ENCODE results near the gene SYT3. TPM values are rescaled to one million over a fixed set of nuclear protein-coding genes. Genes with fewer than 3 reads are reported as not detected.

The SYT3 gene
- total and polyA plus RNA-seq, 2 experiments from 2014 or later = 10.0 to 25.5 TPM

GRCh38 chr19:50629801-50630200 is 9.9 kb downstream of the SYT3 start (continued):
- TF ChIP-seq REST (IDR thresholded peaks at IDR 0.05; ENCODE audit: unreplicated experiment) = no peak
- TF ChIP-seq ETS1 (IDR thresholded peaks at IDR 0.05) = no peak

GRCh38 chr19:50629194-50629593 is 10.5 kb downstream of the SYT3 start:
- Mint-ChIP-seq H3K4me1 (no peaks in the 10 kb centered on the region), H3K9me3 (peaks cover 94% of the 10 kb centered on the region), H3K36me3 (ENCODE audit: low read depth) (peaks cover 42% of the 10 kb centered on the region), H3K4me3 (no peak overlapping the region), H3K27ac (no peak overlapping the region), H3K27me3 (ENCODE audit: insufficient read depth, low read depth, poor library complexity) (peaks cover 20% of the 10 kb centered on the region)
- TF ChIP-seq REST (IDR thresholded peaks at IDR 0.05; ENCODE audit: unreplicated experiment) (no peak), ZNF331 (CRISPR knock-in tag; IDR thresholded peaks at IDR 0.05; ENCODE audit: low read depth) (no peak)
- Histone ChIP-seq H3K79me2 (replicated peaks; ENCODE audit: insufficient read depth) (no peaks in the 10 kb centered on the region), H3K4me1 (ENCODE audit: insufficient read depth) (no peaks in the 10 kb centered on the region), H3K4me2 (no peak overlapping the region), H3K36me3 (ENCODE audit: insufficient read depth) (peaks cover 7% of the 10 kb centered on the region; the same call in 1 of the 2 replicates), H3K4me3 (no peak overlapping the region), H3K27ac (ENCODE audit: low read depth) (no peak overlapping the region), H2AFZ (no peak overlapping the region), H4K20me1 (replicated peaks; ENCODE audit: insufficient read depth) (no peaks in the 10 kb centered on the region), H3K27me3 (ENCODE audit: insufficient read depth) (no peaks in the 10 kb centered on the region), H3K9me2 (ENCODE audit: insufficient read depth) (no peaks in the 10 kb centered on the region), H3F3A (replicated peaks; ENCODE audit: low read depth) (no peaks in the 10 kb centered on the region)
- DNase-seq (ENCODE audit: low spot score) = no peak
- ATAC-seq = no peak

- no peak overlapping the region for H2AFZ ChIP-seq
- no peak overlapping the region for H3K27ac ChIP-seq (ENCODE audit: low read depth)
- no peak overlapping the region for H3K4me2 ChIP-seq
- Mint-ChIP-seq H3K4me1 (no peaks in the 10 kb centered on the region), H3K9me3 (peaks cover 95% of the 10 kb centered on the region), H3K27me3 (ENCODE audit: insufficient read depth, low read depth, poor library complexity) (peaks cover 20% of the 10 kb centered on the region), H3K27ac (no peak overlapping the region), H3K4me3 (no peak overlapping the region), H3K36me3 (ENCODE audit: low read depth) (peaks cover 42% of the 10 kb centered on the region)
- no peaks in the 10 kb centered on the region for H3K79me2 ChIP-seq (replicated peaks; ENCODE audit: insufficient read depth)
- peaks cover under 1% of the 10 kb centered on the region; the same call in 1 of the 2 replicates for H3K36me3 ChIP-seq (ENCODE audit: insufficient read depth)
- H3K4me3 ChIP-seq = no peak overlapping the region
- H3K4me1 ChIP-seq (ENCODE audit: insufficient read depth) = no peaks in the 10 kb centered on the region
- ATAC-seq = no peak
- DNase-seq (ENCODE audit: low spot score) = no peak
- H3K9me2 ChIP-seq (ENCODE audit: insufficient read depth) = no peaks in the 10 kb centered on the region
- H3K27me3 ChIP-seq (ENCODE audit: insufficient read depth) = no peaks in the 10 kb centered on the region
- no peaks in the 10 kb centered on the region for H4K20me1 ChIP-seq (replicated peaks; ENCODE audit: insufficient read depth)
- H3F3A ChIP-seq (replicated peaks; ENCODE audit: low read depth) = no peaks in the 10 kb centered on the region
- no peak for TF ChIP-seq ZNF462 (CRISPR knock-in tag; IDR thresholded peaks at IDR 0.05)
These were observed 11.1 kb downstream of the SYT3 start for GRCh38 chr19:50628551-50628950.

Measured in GM23338 (cell line).